Vagina (tissue), 2 donors: ENCODE results near the gene NCF1.
"Not testable (repeated sequence)": the region's sequence is repeated elsewhere in the genome, so short reads cannot be mapped to it uniquely, and the experiment has no call there.

Experiments used
- POLR2A ChIP-seq, 2 donors: fragments of 450-650 bp; IDR thresholded peaks; one replicate each; pipeline ENCODE4 v1.6.1; 2017; ENCODE audit warnings: antibody characterized with exemption in 2 of 2, mild to moderate bottlenecking in 2 of 2, moderate library complexity in 2 of 2
- POLR2AphosphoS5 ChIP-seq, 2 donors: sonication (generic); formaldehyde crosslinking; IDR thresholded peaks; one replicate each; pipeline ENCODE4 v1.9.0; 2017; ENCODE audit warnings: antibody characterized with exemption in 2 of 2, mild to moderate bottlenecking in 2 of 2, low read depth in 1 of 2; ENCODE audit not compliant: insufficient read depth in 1 of 2
- TF ChIP-seq, protein P1 (sequence below), 3 experiments: fragments of 450-650 bp in 2 of 3; fragments of 200-600 bp in 1 of 3; sonication (generic) in 1 of 3; IDR thresholded peaks; one replicate each; pipeline ENCODE4 v1.5.1; 2017 to 2019; ENCODE audit warnings: antibody characterized with exemption in 3 of 3, mild to moderate bottlenecking in 2 of 3, moderate library complexity in 2 of 3

DNA sequence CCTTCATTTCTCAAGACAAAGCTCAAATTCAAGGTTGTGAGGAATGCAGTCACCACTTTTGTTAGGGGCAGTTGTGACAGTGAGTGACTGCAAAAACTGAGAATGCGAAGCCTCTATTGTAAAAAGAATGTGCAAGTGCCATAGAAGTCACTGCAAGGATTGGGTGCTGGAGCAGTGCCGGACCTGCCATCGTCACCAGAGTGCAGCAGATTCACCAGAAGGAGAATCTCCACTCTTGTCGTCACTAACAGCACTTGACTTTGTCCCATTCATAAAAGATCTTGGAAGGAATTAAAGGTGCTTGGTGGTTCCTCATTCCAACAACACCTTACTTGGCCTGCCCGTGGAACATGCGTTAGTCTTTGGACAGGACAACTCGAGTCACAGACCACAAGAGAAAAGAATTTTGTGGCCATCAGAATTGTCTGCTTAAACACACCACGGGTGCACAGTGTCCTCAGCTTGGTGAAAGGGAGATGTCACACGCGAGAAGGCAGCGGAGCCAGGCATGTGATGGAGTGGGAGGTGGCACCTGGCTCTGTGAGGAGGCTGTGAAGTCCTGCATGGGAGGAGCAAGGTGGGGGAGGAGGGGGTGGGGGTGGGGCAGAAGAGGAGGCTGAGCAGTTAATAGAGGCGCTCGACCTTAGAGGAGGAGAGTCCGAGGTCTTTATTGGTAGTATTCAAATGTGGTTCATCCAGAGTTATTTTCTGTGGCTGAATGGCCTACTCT is 33.7 kb upstream of the NCF1 start:
- TF ChIP-seq POLR2AphosphoS5 (IDR thresholded peaks at IDR 0.05; ENCODE audit: insufficient read depth in 1 of 2, low read depth in 1 of 2); POLR2A (IDR thresholded peaks at IDR 0.05): not testable (repeated sequence)
- TF ChIP-seq, protein P1, sequence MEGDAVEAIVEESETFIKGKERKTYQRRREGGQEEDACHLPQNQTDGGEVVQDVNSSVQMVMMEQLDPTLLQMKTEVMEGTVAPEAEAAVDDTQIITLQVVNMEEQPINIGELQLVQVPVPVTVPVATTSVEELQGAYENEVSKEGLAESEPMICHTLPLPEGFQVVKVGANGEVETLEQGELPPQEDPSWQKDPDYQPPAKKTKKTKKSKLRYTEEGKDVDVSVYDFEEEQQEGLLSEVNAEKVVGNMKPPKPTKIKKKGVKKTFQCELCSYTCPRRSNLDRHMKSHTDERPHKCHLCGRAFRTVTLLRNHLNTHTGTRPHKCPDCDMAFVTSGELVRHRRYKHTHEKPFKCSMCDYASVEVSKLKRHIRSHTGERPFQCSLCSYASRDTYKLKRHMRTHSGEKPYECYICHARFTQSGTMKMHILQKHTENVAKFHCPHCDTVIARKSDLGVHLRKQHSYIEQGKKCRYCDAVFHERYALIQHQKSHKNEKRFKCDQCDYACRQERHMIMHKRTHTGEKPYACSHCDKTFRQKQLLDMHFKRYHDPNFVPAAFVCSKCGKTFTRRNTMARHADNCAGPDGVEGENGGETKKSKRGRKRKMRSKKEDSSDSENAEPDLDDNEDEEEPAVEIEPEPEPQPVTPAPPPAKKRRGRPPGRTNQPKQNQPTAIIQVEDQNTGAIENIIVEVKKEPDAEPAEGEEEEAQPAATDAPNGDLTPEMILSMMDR (IDR thresholded peaks at IDR 0.05), result not testable (repeated sequence)
